Type B pancreatic cell (in vitro differentiated cells): Measurements from ENCODE around the gene FRY. TPM values are rescaled to one million over a fixed set of nuclear protein-coding genes. Genes with fewer than 3 reads are reported as not detected.
A peak's percentile ranks its signal among the peaks of the same experiment; 100 is the strongest.

Experiments used
- DNase-seq: peaks from one replicate; pipeline ENCODE4 v3.0.0; 2021; ENCODE audit warnings: mixed read lengths; ENCODE audit not compliant: unreplicated experiment; ENCODE audit errors: extremely low spot score
- H3K27ac Mint-ChIP-seq: 2 replicates; pipeline ENCODE4 v1.8.0; 2021; ENCODE audit warnings: mild to moderate bottlenecking, mixed read lengths
- H3K27me3 Mint-ChIP-seq: 2 replicates; pipeline ENCODE4 v1.8.0; 2021; ENCODE audit warnings: mixed read lengths
- H3K36me3 Mint-ChIP-seq: 2 replicates; pipeline ENCODE4 v1.8.0; 2021; ENCODE audit warnings: mixed read lengths
- H3K4me1 Mint-ChIP-seq: one replicate; pipeline ENCODE4 v1.8.0; 2021; ENCODE audit warnings: mixed read lengths; ENCODE audit not compliant: unreplicated experiment
- H3K4me3 Mint-ChIP-seq: 2 replicates; pipeline ENCODE4 v1.8.0; 2021; ENCODE audit warnings: mild to moderate bottlenecking, mixed read lengths
- H3K9me3 Mint-ChIP-seq: 2 replicates; pipeline ENCODE4 v1.8.0; 2021; ENCODE audit warnings: mixed read lengths
- CTCF ChIP-seq: fragments of 200-600 bp; sonication (generic); conservative IDR thresholded peaks from 2 replicates; pipeline ENCODE4 v1.5.0; 2021; ENCODE audit warnings: antibody characterized with exemption, mild to moderate bottlenecking
- total RNA-seq: library from RNA; stranded (reverse); gene quantifications from 2 replicates; pipeline ENCODE4 v1.2.1, GENCODE V29; 2021; ENCODE audit warnings: low replicate concordance

The FRY gene
- total RNA-seq, 1 donor from 2014 or later = 13.4 TPM

GRCh38 chr13:32309312-32310133 lies 277.9 kb downstream of the FRY start:
- Mint-ChIP-seq H3K27ac (no peak overlapping the region), H3K36me3 (no peaks in the 10 kb centered on the region), H3K4me1 (peaks cover 5% of the 10 kb centered on the region), H3K4me3 (no peak overlapping the region), H3K9me3 (no peaks in the 10 kb centered on the region), H3K27me3 (no peaks in the 10 kb centered on the region)
- no peak for DNase-seq
- TF ChIP-seq CTCF = no peak

- TF ChIP-seq CTCF = peak; percentile 85
- peaks cover 9% of the 10 kb centered on the region for H3K4me1 Mint-ChIP-seq
- H3K27me3 Mint-ChIP-seq = no peaks in the 10 kb centered on the region
- no peak overlapping the region for H3K27ac Mint-ChIP-seq
- no peaks in the 10 kb centered on the region for H3K9me3 Mint-ChIP-seq
- DNase-seq = no peak
- H3K36me3 Mint-ChIP-seq = no peaks in the 10 kb centered on the region
- no peak overlapping the region for H3K4me3 Mint-ChIP-seq
Observed at GRCh38 chr13:32310134-32310706, 278.6 kb downstream of the FRY start.

- Mint-ChIP-seq H3K4me3 (no peak overlapping the region), H3K27ac (no peak overlapping the region), H3K36me3 (no peaks in the 10 kb centered on the region), H3K27me3 (no peaks in the 10 kb centered on the region), H3K4me1 (peaks cover 13% of the 10 kb centered on the region), H3K9me3 (no peaks in the 10 kb centered on the region)
- TF ChIP-seq CTCF = no peak
- no peak for DNase-seq
Observed at GRCh38 chr13:32311188-32311897, 279.8 kb downstream of the FRY start.

GRCh38 chr13:32314271-32315237 lies 283.0 kb downstream of the FRY start:
- no peaks in the 10 kb centered on the region for H3K36me3 Mint-ChIP-seq
- H3K27ac Mint-ChIP-seq = peak overlapping the region; percentile 100
- no peak for DNase-seq
- no peaks in the 10 kb centered on the region for H3K9me3 Mint-ChIP-seq
- TF ChIP-seq CTCF = no peak
- peak overlapping the region; percentile 97 for H3K4me3 Mint-ChIP-seq
- no peaks in the 10 kb centered on the region for H3K27me3 Mint-ChIP-seq
- H3K4me1 Mint-ChIP-seq = peaks cover 15% of the 10 kb centered on the region
